Activated CD8-positive, alpha-beta memory T cell treated with anti-CD3 and anti-CD28 coated beads, Interleukin-2, amount 50 U/mL, for 24 hours (primary cell): ENCODE data around the gene LAMB2.

Experiments
- DNase-seq: peaks from one replicate; pipeline ENCODE4 v3.0.0-alpha.2; 2020; ENCODE audit errors: extremely low read depth

Gene LAMB2

DNA sequence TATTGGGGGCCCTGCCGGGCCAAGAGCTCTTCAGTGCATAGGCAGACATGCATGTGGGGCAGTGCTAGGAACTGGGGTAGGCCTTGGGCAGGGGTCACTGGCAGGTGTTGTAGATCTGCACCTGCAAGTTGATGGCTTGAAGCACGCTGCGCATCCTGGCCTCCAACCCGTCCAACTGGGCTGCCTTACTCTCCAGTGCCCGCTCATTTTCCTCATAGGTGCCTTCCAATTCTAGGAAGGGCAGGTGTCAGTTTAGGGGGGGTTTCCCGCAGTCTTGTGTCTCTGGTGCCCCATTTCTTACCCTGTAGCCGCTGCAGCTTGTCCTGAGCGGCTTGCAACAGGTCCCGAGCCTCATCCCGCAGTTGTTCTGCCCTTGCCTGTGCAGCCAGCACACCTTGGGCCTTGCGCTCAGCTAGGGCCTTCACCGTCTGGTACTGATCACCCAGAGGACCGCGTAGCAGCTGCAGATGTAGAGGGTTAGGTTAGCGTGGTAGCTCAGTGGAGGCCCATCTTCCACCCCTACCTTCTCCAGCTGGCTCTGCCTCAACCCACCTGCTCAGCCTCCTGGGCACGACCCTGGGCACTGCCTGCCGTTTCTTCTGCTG, 11.6 kb downstream of the LAMB2 start:
- no peak for DNase-seq

DNA sequence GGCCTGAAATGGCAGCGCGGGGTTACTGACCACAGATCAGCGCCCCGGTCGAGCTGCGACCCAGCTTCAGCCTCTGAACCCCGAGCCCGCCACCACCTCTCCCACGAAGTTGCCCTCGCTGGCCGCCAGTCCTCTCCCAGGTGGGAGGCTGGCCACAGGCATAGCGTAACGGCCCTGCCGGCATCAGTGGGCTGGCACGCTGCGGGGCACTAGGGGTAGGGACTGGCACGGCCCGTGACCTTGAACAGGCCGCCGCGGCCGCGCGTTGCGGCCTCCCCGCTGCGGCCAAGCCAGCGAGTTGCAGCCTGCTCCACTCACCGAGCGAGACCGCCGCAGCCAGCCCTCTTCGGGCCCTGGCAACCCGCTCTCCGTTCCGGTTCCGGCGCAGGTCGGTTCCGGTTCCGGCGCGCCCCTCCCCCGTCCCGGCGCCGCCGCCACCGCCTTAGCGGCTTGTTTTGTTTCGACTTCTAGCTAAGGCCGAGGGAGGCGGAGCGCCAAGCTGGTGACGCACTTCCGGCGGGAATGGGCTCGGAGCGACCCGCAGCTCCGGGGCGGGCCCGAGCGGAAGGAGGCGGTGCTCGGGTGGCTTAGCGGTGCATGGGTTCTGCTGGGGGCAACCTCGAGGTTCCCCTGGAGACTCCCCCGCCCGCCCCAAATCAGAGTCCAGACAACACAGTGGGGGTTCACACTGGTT, 12.3 kb downstream of the LAMB2 start, which contains the start of gene USP19:
Gene USP19, minus strand, starts transcription at position 386 of the 694 bp plus-strand sequence. CDS start 1,678 bp downstream, outside the sequence.
- DNase-seq = peak; percentile 81

DNA sequence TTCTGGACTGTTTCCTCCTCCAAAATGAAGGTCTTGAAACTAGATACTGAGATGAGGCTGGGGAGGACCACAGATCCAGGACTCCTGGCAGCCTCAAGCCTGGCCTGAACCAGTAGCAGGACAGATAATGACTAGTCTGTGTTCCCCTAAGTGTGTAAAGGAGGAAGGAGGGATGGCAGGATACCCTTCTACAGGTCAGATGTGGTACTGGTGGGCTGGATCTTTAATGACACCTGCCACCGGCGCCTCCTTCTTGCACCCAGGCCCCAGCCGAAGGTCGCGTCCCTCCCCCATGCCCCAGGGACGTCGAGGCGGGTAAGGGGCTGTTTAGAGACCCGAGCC, 12.8 kb downstream of the LAMB2 start:
- no peak for DNase-seq

DNA sequence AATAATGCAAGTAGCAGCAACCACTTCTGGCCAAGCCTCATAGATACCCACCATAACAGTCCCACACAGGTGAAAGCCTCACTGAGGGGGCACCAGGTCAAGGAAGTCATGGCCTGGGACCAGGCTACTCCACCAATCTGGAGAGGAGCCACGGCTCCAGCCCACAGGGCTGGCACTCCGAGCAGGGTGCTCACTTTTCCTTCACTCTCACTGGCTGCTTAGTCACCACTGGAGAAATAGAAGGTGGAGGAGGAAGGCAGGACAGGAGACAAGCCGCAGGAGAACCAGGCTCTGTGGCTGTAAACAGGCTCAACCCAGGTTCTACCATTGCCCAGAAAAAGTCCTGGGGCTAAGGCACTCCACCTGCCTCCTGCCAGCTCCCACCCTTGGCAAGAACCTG, 13.4 kb downstream of the LAMB2 start:
- DNase-seq = no peak

DNA sequence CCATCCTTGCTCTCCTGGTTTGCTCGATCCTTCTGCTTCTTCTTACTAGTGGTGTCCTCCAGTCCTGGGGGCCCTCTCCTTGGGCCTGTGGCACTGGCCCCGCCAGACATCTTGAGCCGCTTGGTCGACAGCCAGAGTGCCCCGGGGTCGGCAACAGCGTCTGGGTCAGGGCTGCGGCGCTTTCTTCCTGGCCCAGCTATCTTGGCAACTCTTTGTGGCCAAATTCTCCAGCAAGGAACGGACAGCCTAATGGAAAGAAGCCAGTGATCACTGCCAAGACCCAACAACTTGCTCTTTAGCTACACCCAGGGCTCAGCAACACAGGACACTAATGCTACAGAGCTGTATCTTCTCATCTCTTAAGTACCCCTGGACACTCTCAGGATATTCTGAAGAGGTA, 13.8 kb downstream of the LAMB2 start:
- DNase-seq = no peak

DNA sequence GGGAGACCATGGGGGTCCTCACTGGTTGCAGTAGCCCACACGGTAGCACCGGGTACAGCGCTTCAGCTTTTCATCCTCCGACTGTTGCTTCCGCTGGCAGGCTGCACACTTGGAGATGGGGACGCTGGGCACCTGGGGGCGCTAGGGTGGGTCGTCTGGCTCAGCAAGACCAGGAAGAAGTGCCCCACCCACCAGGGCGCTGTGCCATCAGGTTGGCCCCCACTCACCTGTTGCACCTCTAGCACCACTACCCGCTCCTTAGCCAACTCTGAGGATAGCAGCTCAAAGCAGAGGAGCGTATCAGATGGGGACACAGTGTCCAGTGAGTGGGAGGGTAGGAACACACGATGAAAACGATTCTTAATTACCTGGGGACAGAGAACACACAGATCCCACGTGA, 20.6 kb downstream of the LAMB2 start:
- DNase-seq = no peak

DNA sequence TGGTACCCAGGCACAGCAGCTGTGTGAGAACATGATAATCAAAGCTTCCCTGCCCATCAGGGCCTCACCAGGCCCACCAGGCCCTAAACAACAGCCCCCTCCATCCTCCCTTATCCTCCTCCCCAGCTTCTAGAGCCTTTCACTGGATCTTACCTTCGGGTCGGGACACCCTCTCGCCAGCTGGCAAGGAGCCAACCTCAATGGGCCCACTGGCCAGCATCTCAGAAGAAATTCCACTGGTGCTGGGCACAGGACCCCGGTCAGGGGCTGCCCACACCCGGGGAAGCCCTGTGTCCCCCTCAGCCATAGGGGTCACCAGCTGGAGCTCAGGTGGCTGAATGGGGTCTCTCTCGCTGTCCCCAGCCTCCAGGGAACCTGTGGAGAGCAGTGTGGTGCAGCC, 21.5 kb downstream of the LAMB2 start:
- no peak for DNase-seq

DNA sequence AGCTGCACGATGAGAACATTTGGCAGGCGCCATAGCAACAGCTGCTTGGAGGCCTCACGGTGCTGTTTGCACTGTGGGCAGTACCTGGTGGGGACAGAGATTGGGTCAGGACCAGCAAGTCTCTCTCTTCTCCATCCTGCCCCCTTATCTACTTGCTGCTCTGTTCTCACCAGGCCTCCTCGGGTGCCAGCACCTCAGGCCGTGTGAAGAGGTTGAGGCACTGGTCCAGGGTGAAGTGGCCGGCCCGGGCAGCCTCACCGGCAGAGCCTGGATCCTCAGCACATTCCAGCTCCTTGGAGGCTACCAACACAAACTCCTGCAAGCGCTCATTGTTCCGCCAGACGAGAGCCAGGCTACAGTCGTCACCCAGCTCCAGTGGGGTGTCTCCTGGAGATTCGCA, 22.1 kb downstream of the LAMB2 start:
- DNase-seq = no peak

DNA sequence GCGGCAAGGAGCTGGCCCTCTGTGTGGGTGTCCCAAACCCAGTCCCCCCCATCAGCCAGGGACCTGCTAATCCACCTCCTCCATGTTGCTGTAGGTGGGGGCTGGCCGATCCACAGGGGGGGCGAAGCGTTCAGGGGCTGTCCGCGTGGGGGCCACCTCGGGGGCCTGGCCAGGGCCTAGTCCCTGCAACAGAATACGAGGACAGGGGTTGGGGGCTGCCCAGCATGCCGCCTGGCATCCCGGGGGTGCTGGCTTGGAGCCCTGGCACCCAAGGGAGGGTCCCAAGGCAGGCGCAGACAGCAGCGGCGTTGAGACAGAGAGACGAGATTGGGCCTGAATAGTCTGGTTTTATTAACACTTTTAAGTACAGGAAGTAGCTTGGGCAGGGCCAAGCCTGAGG, 24.5 kb downstream of the LAMB2 start:
- no peak for DNase-seq

DNA sequence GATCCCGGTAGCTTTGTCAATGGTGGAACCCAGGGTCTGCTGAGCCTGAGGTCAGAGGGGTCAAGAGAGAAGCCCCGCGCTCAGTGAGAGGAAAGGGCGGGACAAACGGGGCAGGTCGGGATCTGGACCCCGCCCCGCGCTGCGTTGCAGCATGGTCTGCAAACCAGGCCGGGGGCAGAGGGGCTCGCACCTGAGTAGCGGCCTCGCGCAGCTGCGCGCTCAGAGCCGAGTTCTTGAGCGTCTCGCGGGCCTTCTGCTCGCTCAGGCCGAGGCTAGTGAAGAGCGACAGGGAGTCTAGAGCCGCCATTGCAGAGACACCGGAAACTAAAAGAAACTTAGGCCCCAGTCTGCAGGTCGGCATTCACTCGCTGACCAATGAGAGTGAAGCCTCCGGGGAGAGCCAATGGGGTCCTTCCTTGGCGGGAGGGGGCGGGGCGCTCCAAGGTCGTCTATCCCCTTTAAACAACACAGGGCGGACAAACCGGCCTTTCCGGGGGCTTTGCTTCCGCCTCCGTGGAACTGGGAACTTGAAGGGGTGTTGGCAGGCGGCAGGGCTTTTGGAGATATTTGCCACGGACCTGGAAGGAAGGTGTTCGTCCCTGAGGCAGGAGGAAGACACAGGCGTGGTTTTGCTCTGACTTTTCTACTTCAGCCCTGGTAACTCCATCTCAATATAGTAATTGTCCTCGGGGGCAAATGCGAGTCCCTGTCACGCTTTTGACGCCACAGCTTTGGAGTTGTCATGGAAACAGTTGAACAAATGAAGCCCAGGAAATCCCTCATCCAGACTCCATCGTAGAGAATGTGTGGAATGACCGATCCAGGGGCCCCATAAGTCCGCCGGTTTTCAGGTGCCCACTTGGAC, 28.2 kb downstream of the LAMB2 start, which contains the start of gene QARS1:
Gene QARS1, minus strand, starts transcription at position 331 of the 865 bp plus-strand sequence. Its CDS starts 24 bp downstream, at position 307.
- peak; percentile 83 for DNase-seq

DNA sequence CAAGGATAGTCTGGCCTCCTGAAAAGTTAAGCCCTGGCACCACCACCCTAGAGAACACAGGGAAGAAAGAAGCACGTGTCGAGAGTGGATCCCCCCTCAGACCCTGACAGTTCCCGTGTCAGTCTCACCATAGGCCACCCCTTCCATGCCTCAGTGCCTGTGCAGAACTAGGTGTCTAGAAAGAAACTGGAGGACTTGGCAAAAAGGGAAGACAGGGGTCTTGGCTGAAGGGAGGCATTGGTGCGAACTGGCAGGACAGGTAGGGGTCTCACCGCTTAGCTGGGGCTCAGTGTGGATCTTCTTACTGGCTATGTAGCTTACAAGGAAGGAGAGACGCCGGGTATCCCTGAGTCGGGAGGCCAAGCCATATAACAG, 28.8 kb downstream of the LAMB2 start:
- no peak for DNase-seq

DNA sequence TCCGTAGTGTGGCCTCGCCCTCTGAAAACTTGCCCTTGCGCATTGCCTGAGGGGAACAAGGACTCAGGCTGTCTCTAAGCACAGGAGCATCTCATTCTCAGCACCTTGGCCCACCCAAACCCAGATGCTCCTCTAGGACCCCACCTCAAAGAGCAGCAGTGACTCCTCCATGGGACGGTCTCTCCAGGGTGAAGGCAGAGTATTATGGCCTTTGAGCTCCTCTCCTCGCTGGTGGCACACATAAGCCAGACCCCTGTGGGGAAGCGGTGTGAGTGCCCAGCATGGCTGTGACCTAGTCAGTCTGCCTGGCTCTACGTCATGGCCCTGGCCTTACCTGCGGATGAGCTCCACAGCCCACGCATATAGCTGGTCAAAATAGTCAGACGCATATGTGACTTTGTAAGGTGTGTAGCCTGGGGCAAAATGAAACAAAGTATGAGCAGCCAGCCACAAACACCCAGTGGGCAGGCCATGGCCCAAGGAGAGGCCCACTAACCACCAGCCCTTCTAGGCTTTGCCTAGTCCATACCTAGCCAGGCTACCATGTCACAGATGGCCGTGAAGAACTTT, 32.7 kb downstream of the LAMB2 start:
- no peak for DNase-seq

DNA sequence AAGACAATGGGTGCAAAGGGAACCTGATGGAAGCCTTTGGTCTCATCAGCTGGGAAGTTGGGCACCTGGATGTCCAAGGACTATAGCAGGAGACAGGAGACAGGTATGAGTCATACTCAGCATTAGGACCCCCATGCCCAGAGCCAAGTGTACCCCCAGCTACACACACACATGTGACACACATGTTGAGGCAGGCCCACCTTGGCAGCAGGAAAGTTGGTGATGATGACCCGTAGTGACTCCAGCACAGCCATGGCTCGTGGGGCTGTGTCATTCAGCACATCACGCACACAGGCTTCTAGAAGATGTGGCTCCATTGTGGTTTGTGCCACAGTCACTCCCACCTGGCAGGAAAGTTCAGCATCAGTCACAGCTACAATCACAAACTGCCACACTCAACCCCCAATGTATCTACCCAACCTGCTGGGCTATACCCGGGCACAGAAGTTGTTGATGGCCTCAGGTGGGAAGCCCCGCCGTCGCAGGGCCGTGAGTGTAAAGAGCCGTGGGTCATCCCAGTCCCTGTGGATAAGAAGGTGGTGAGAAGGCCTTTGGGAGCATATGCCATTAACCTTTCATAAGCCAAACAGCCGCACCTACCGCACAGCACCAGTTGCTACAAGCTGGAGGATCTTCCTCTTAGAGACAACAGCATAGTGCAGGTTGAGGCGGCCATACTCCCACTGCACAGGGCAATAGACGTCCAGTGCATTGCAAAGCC, 33.8 kb downstream of the LAMB2 start:
- DNase-seq = no peak

DNA sequence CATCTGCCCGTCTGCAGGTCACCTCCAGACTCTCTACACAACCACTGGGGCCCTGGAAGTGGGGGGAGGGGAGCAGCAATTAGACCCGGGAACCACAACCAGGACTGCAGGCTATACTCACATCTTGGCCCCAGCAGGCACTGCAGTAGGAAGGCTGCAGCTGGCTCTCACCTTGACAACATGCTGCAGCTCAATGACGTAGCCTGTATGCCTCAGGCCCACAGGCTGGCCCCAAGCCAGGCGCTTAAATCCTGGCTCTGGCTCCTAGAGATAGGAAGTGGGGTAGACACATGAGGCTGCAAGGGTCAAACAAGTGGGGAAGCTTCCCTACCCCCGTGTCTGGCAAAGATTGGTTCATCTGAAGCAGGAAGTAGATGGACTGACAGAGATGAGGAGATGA, 34.4 kb downstream of the LAMB2 start:
- DNase-seq = no peak

DNA sequence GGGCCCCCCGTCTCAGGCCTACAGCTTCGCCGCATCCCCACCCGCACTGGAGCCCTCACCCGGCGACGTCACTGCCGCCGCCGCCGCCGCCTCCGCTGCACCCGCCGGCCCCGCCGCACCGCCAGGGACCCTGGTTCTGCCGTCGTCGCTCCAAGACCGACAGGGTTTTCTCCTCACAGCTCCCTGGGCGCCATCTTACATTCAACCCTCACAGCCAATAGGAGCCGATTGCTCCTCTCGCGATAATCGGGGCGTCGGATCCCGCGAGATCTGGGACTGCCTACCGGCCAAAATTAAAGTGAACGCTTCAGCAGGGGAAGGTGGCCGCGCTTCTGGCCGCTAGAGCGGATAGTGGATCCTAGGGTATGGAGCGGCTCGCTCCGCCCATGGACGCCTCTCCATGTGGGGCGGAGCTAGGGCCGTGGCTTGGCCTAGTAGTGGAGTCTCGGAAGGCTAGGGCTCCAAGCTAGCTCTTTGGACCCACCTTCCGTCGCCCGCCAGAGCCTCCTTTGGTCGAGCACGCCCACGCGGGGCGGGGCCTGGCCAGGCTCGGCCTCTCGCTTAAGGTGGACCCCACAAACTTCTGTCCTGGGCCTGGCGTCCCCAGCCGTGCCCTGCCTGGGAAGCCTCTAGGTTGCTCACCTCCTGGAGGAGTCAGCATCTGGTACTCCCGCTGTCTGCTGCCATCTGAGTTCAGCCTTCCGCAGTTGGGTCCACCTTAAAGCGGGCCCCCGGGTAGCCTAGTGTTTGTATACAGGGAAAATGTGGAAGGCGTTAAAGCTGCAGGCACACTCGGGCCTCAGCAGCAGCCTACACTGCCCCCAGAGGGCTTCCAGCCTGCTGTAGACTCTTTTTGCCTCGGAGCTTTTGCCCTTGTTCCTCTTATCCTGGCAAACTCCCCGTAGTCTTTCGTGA, 38.7 kb downstream of the LAMB2 start, which contains the start of gene QRICH1:
Gene QRICH1, minus strand, starts transcription at position 219 of the 915 bp plus-strand sequence. CDS start 17,054 bp downstream, outside the sequence.
- peak; percentile 84 for DNase-seq

DNA sequence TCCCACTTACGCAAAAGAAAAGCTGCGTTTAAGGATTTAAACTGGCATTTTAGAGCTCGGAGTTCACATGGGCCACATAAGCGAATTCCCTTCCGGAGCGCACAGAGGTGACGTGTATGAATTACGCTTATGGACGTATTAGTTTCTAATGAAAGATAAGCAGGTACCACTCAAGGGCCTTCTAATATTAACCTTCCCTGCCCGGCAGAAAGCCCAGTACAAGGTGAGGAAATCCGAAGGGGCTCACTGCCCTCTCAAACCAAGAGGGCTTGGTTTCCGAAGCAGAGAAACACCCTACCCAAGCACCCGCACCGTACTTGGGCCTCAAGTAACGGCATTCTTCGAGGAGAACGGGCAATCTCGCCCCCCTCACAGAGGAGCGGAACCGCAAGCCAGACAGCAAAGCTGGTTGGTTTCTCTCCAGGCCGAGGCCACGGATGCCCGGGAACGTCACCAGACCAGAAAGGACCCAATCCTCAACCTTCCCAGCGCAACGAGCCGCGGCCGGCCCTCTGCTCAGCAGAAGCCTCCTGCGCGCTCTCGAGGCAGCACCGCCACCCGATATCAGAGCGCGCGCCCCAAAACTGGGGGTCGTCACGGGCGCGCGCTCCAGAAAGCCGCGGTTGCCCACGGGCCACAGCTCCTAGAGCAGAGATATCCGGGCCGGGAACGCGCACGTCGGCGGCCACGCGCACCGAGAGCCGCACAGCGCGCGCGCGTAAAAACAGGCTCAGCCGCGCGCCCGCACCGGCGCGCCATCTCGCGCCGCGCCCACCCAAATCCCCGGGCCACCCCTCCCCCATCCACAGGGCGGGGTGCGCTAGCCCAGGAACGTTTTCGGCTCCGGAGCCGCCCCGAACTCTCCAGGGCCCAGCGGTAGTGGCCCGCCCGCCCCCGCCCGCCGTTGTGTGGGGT, 39.7 kb downstream of the LAMB2 start:
- DNase-seq = peak; percentile 41

DNA sequence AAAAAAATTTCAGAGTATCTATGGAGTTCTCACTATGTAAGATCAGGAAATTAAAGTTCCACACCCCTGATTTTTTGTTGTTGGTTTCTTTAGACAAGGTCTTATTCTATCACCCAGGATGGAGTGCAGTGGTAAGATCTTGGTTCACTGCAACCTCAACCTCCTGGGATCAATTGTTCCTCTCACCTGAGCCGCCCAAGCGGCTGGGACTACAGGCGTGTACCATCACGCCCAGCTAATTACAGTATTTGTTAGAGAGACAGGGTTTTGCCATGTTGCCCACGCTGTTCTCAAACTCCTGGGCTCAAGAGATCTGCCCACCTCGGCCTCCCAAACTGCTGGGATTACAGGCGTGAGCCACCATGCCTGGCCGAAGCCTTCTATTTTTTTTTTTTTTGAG, 51.4 kb downstream of the LAMB2 start:
- no peak for DNase-seq

DNA sequence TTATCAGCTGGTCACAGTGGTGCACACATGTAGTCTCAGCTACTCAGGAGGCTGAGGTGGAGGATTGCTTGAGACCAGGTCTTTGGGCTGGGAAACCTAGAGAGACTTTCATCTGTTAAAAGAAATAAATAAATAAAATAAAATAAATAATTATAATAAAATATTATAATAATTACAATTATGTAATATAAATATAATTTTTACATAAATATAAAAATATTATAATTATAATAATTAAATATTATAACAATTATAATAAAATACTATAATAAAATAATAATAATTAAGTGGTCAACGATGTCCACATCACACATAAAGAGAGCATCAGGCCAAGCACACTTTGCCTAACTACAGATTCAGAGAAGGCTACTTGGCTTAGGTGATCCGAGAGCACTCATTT, 53.6 kb downstream of the LAMB2 start:
- no peak for DNase-seq

DNA sequence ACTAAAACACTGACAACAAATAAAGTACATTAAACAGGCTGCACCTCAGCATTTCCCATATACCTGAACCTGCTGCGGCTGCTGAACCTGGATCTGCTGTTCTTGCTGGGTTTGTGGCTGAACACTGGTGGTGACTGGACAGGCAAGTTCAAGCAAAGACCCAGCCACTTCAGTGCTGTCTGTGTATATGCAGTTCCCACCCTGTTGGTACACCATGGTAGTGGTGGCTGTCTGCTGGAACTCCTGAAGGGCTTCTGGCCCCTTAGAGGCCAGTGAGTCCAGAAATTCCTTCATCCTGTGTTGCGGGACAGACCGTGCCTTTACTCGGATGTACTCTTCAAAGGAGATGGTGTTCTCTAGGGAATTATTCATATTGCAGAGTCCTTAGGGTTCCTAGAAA, 56.2 kb downstream of the LAMB2 start:
- DNase-seq = no peak
